Endothelial cell of umbilical vein (primary cell): ENCODE results near the gene TMEM273. TPM values are rescaled to one million over a fixed set of nuclear protein-coding genes. Genes with fewer than 3 reads are reported as not detected.

Source experiments
- BruUV-seq: library from RNA; stranded (reverse); fragments of 400-500 nt; replicated peaks from 2 replicates; lab custom pipeline; 2021; lab: Mats Ljungman, UMichigan
- CTCF ChIA-PET: fragments of 300-600, 350-600 bp; sonication (Branson Sonifier 250); formaldehyde crosslinking; loops from one replicate; lab custom pipeline; 2021; ENCODE audit warnings: antibody characterized with exemption, inconsistent platforms; lab: Charles Lee
- POLR2A ChIA-PET: fragments of 300-600, 350-600 bp; sonication (Branson Sonifier 250); formaldehyde crosslinking; loops from one replicate; lab custom pipeline; 2021; ENCODE audit warnings: antibody characterized with exemption, inconsistent platforms; lab: Charles Lee
- DNase-seq: peaks from one replicate; pipeline ENCODE4 v3.0.0-alpha.2; 2011; ENCODE audit warnings: low read depth, low spot score
- FAIRE-seq: peaks from 2 replicates; lab custom pipeline; 2011; peaks lifted over from hg19 to GRCh38; lab: Jason Lieb, UNC
- H2AFZ ChIP-seq: 2 replicates; pipeline ENCODE4 v1.6.0; 2012; ENCODE audit warnings: low read depth, low read length, control low read depth, inconsistent platforms
- H3K27ac ChIP-seq: 2 replicates; pipeline ENCODE4 v1.5.1; 2011; ENCODE audit warnings: low read depth, mild to moderate bottlenecking, control low read depth, low read length, moderate library complexity; ENCODE audit not compliant: insufficient read depth
- H3K27me3 ChIP-seq, 2 experiments: 2 replicates each; pipeline versions ENCODE4 v1.6.0 to v1.6.1; 2011; ENCODE audit warnings: low read length in 2 of 2, mixed read lengths in 1 of 2; ENCODE audit not compliant: control insufficient read depth in 2 of 2, insufficient read depth in 2 of 2
- H3K36me3 ChIP-seq, 2 experiments: 2 replicates in 1 of 2; 3 replicates in 1 of 2; pipeline ENCODE4 v1.5.1; 2011; ENCODE audit warnings: low read length in 2 of 2, mild to moderate bottlenecking in 1 of 2, moderate library complexity in 1 of 2; ENCODE audit not compliant: control insufficient read depth in 2 of 2, insufficient read depth in 2 of 2; ENCODE audit errors: extremely low read depth in 1 of 2
- H3K4me1 ChIP-seq: 3 replicates; pipeline ENCODE4 v1.5.1; 2011; ENCODE audit warnings: mild to moderate bottlenecking, low read length; ENCODE audit not compliant: control insufficient read depth, insufficient read depth; ENCODE audit errors: extremely low read depth
- H3K4me2 ChIP-seq: 2 replicates; pipeline ENCODE4 v1.6.1; 2011; ENCODE audit warnings: low read length, control low read depth, mixed read lengths; ENCODE audit not compliant: insufficient read depth
- H3K4me3 ChIP-seq, 3 experiments: fragments of 200-600 bp in 1 of 3; sonication (generic), shearing (Covaris generic) in 1 of 3; replicated peaks in 1 of 3; 2 replicates each; pipeline ENCODE4 v1.5.1; 2011 to 2016; ENCODE audit warnings: control low read depth in 3 of 3, low read length in 3 of 3, mild to moderate bottlenecking in 2 of 3, inconsistent platforms in 1 of 3, low read depth in 1 of 3, moderate library complexity in 1 of 3; ENCODE audit not compliant: insufficient read depth in 1 of 3
- H3K79me2 ChIP-seq: 2 replicates; pipeline ENCODE4 v1.6.0; 2012; ENCODE audit warnings: low read length, inconsistent platforms; ENCODE audit not compliant: control insufficient read depth, insufficient read depth
- H3K9ac ChIP-seq: replicated peaks from 2 replicates; pipeline ENCODE3; 2011; ENCODE audit warnings: low read length, control low read depth; ENCODE audit not compliant: insufficient read depth; ENCODE audit errors: extremely low read depth
- H3K9me1 ChIP-seq: replicated peaks from 3 replicates; pipeline ENCODE4 v1.6.0; 2011; ENCODE audit warnings: mild to moderate bottlenecking, low read length; ENCODE audit not compliant: control insufficient read depth, insufficient read depth; ENCODE audit errors: extremely low read depth
- H3K9me3 ChIP-seq: replicated peaks from 2 replicates; pipeline ENCODE4 v1.5.1; 2012; ENCODE audit warnings: low read length, inconsistent platforms; ENCODE audit not compliant: control insufficient read depth, insufficient read depth
- H4K20me1 ChIP-seq: replicated peaks from 2 replicates; pipeline ENCODE3; 2011; ENCODE audit warnings: mild to moderate bottlenecking, low read length; ENCODE audit not compliant: control insufficient read depth, insufficient read depth; ENCODE audit errors: extremely low read depth
- EZH2 ChIP-seq: IDR thresholded peaks from 2 replicates; pipeline ENCODE4 v1.6.1; 2012; ENCODE audit warnings: borderline replicate concordance, low read depth, mild to moderate bottlenecking, moderate library complexity, low read length, inconsistent platforms; ENCODE audit not compliant: severe bottlenecking
- FOS ChIP-seq: IDR thresholded peaks from 2 replicates; pipeline ENCODE4 v1.6.1; 2011; ENCODE audit warnings: mild to moderate bottlenecking, low read length, moderate library complexity, borderline replicate concordance; ENCODE audit not compliant: insufficient read depth
- GATA2 ChIP-seq: IDR thresholded peaks from 2 replicates; pipeline ENCODE4 v1.7.0; 2011; ENCODE audit warnings: low read depth, mild to moderate bottlenecking, moderate library complexity, mixed read lengths, low read length; ENCODE audit not compliant: insufficient read length, insufficient read depth
- JUN ChIP-seq: IDR thresholded peaks from 2 replicates; pipeline ENCODE4 v1.6.1; 2011; ENCODE audit warnings: borderline replicate concordance, low read depth; ENCODE audit not compliant: insufficient read length, insufficient read depth
- MYC ChIP-seq: IDR thresholded peaks from one replicate; pipeline ENCODE4 v1.6.1; 2011; ENCODE audit warnings: mild to moderate bottlenecking, low read depth, low read length
- POLR2A ChIP-seq: IDR thresholded peaks from 2 replicates; pipeline ENCODE4 v1.6.1; 2012; ENCODE audit warnings: low read depth, mild to moderate bottlenecking, control low read depth, low read length
- POLR2AphosphoS5 ChIP-seq: IDR thresholded peaks from 2 replicates; pipeline ENCODE4 v1.6.1; 2012; ENCODE audit warnings: low read depth, mild to moderate bottlenecking, control low read depth, low read length, moderate library complexity; ENCODE audit not compliant: insufficient read depth
- dilution Hi-C: fragments of 300-500 bp; cut with MboI; formaldehyde crosslinking; loops from one replicate; pipeline ENCODE4 v1.15.0; 2019; ENCODE audit warnings: low sequenced_read_pairs; ENCODE audit not compliant: extremely low pct_ligation_motif_present
- intact Hi-C: fragments of 100-400 bp; cut with micrococcal nuclease; formaldehyde crosslinking; loops from one replicate; pipeline ENCODE4 v1.10.0; 2022
- polyA plus RNA-seq, 4 experiments: library from polyadenylated mRNA; depleted of rRNA in 3 of 4; stranded (reverse) in 3 of 4; unstranded in 1 of 4; fragments of >200 nt; gene quantifications; 2 replicates each; pipeline versions ENCODE4 v1.2.1 to v1.2.3, GENCODE V29; 2011 to 2012; ENCODE audit warnings: missing spikeins in 1 of 4
- total RNA-seq: library from RNA; stranded (reverse); gene quantifications from 2 replicates; pipeline ENCODE4 v1.2.3, GENCODE V29; 2021
- TF ChIP-seq, protein P1 (sequence below), 2 donors: IDR thresholded peaks; 1 replicate in 1 of 2; 2 replicates in 1 of 2; pipeline ENCODE4 v1.5.1; 2011; ENCODE audit warnings: low read length in 2 of 2, mild to moderate bottlenecking in 2 of 2, moderate library complexity in 2 of 2, control low read depth in 1 of 2, inconsistent platforms in 1 of 2, low read depth in 1 of 2; ENCODE audit not compliant: insufficient read depth in 1 of 2; ENCODE audit errors: extremely low read depth in 1 of 2
- TF ChIP-seq, protein P2 (sequence below): IDR thresholded peaks from 2 replicates; pipeline ENCODE4 v1.6.1; 2011; ENCODE audit not compliant: insufficient read depth, insufficient read length

The TMEM273 gene
- total and polyA plus RNA-seq, 2 donors (not counting 3 experiments of a cell fraction or from before 2014, with no cell fraction given): 1.9 to 3.7 TPM

DNA sequence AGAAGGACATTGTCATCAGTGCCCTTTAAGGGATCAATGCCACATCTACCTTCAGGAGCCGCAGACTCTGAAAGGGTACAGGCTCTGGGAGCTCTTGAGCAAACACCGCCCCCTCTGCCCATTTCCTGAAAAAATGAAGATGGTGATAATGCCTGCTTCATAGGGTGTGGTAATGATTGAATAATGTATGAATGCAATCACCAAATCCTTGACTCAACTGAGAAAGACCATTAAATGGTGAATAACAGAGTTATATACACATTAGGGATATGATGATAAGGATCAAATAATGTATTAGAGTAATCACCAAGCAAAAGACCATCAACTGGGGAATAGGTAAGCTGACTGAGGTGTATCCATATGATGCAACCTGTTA, 55.8 kb downstream of the TMEM273 start:
- Histone ChIP-seq H3K27me3 (peaks cover 0 to 8% of the 10 kb centered on the region in 2 experiments), H3K27ac (no peak overlapping the region), H3K79me2 (no peaks in the 10 kb centered on the region), H3K4me3 (no peak overlapping the region), H2AFZ (no peak overlapping the region), H3K36me3 (no peaks in the 10 kb centered on the region), H3K4me2 (no peak overlapping the region), H4K20me1 (no peaks in the 10 kb centered on the region), H3K9ac (no peak overlapping the region), H3K9me3 (no peaks in the 10 kb centered on the region), H3K4me1 (no peaks in the 10 kb centered on the region), H3K9me1 (no peaks in the 10 kb centered on the region)
- BruUV-seq: no TSS peak
- CTCF ChIA-PET: no interaction called here
- POLR2A ChIA-PET: no interaction called here
- DNase-seq (no peak), FAIRE-seq (no peak)
- TF ChIP-seq EZH2 (no peak), MYC (no peak), POLR2A (no peak), POLR2AphosphoS5 (no peak), GATA2 (no peak), FOS (no peak), JUN (no peak)
- TF ChIP-seq, protein P1, sequence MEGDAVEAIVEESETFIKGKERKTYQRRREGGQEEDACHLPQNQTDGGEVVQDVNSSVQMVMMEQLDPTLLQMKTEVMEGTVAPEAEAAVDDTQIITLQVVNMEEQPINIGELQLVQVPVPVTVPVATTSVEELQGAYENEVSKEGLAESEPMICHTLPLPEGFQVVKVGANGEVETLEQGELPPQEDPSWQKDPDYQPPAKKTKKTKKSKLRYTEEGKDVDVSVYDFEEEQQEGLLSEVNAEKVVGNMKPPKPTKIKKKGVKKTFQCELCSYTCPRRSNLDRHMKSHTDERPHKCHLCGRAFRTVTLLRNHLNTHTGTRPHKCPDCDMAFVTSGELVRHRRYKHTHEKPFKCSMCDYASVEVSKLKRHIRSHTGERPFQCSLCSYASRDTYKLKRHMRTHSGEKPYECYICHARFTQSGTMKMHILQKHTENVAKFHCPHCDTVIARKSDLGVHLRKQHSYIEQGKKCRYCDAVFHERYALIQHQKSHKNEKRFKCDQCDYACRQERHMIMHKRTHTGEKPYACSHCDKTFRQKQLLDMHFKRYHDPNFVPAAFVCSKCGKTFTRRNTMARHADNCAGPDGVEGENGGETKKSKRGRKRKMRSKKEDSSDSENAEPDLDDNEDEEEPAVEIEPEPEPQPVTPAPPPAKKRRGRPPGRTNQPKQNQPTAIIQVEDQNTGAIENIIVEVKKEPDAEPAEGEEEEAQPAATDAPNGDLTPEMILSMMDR (IDR thresholded peaks at IDR 0.05; ENCODE audit: extremely low read depth in 1 of 2, insufficient read depth in 1 of 2, low read depth in 1 of 2, low read length in 2 of 2): no peak
- TF ChIP-seq, protein P2, sequence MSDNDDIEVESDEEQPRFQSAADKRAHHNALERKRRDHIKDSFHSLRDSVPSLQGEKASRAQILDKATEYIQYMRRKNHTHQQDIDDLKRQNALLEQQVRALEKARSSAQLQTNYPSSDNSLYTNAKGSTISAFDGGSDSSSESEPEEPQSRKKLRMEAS: no peak
- intact Hi-C loops (no loop called here), dilution Hi-C loops (no loop called here)
